Measurements from ENCODE around the gene CD200. TPM values are rescaled to one million over a fixed set of nuclear protein-coding genes. Genes with fewer than 3 reads are reported as not detected.

CD200 gene
- total RNA-seq, 1 experiment from 2014 or later = 46.8 TPM

- TF ChIP-seq, protein P1, sequence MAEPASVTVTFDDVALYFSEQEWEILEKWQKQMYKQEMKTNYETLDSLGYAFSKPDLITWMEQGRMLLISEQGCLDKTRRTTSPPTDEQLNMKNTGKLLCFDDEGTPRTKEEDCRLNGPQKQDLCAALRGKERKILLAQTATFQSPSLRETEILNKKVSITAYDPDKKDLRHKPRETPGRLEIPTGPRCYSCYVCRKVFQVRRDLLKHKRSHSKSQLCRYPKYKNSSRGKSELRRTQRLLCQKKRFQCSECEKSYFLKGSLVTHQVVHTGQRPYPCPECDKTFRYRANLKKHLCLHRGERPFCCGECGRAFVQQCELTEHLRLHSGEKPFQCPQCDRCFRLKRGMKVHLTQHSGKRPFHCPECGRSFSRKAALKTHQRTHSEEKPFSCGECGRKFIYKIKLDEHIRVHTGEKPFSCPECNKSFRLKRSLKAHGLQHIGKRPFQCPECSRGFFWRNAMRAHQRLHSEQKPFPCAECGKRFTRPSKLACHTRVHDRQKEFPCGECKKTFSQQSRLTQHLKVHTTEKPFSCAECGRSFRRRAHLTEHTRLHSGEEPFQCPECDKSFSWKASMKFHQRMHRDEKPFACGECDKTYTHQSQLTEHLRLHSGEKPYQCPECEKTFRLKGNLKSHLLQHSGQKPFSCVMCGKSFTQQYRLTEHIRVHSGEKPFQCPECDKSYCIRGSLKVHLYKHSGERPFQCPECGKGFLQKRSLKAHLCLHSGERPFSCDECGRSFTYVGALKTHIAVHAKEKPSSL (CRISPR knock-in tag; conservative IDR thresholded peaks at IDR 0.05) = no peak
- TF ChIP-seq GRHL2 (CRISPR knock-in tag; IDR thresholded peaks at IDR 0.05; ENCODE audit: insufficient replicate concordance, severe bottlenecking) = no peak
- no peak for TF ChIP-seq SP1 (CRISPR knock-in tag; conservative IDR thresholded peaks at IDR 0.05)
- TF ChIP-seq SOX15 (CRISPR knock-in tag; IDR thresholded peaks at IDR 0.05) = no peak
- TF ChIP-seq GTF2I (CRISPR knock-in tag; conservative IDR thresholded peaks at IDR 0.05) = no peak
- no peak for TF ChIP-seq MYBL2 (CRISPR knock-in tag; IDR thresholded peaks at IDR 0.05)
- TF ChIP-seq, protein P2, sequence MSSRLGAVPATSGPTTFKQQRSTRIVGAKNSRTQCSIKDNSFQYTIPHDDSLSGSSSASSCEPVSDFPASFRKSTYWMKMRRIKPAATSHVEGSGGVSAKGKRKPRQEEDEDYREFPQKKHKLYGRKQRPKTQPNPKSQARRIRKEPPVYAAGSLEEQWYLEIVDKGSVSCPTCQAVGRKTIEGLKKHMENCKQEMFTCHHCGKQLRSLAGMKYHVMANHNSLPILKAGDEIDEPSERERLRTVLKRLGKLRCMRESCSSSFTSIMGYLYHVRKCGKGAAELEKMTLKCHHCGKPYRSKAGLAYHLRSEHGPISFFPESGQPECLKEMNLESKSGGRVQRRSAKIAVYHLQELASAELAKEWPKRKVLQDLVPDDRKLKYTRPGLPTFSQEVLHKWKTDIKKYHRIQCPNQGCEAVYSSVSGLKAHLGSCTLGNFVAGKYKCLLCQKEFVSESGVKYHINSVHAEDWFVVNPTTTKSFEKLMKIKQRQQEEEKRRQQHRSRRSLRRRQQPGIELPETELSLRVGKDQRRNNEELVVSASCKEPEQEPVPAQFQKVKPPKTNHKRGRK (CRISPR knock-in tag; IDR thresholded peaks at IDR 0.05; ENCODE audit: borderline replicate concordance) = no peak
Observed at GRCh38 chr3:112373476-112373875, 40.5 kb downstream of the CD200 start (continued).

DNA sequence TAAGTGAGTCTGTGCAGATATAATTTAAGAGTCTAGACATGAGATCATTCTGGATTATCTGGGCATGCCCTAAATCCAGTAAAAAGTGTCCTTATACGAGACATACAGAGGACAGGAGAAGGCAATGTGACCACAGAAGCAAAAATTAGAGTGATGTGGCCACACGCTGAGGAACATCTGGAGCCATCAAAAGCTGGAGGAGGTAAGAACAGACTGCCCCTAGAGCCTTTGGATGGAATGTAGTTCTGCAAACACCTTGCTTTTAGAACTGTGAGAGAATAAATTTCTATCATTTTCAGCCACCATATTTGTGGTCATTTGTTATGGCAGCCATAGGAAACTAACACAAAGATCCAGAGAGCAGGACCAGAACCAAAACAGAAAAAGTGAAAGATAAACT is 41.0 kb downstream of the CD200 start:
- TF ChIP-seq ZNF121 (CRISPR knock-in tag; IDR thresholded peaks at IDR 0.05) (no peak), FOXK1 (CRISPR knock-in tag; IDR thresholded peaks at IDR 0.05) (no peak), ZNF219 (CRISPR knock-in tag; IDR thresholded peaks at IDR 0.05; ENCODE audit: borderline replicate concordance) (no peak), ZBTB43 (CRISPR knock-in tag; IDR thresholded peaks at IDR 0.05) (no peak), ZNF396 (CRISPR knock-in tag; IDR thresholded peaks at IDR 0.05; ENCODE audit: borderline replicate concordance) (no peak), GABPB1 (CRISPR knock-in tag; IDR thresholded peaks at IDR 0.05) (no peak), TCF7 (CRISPR knock-in tag; IDR thresholded peaks at IDR 0.05; ENCODE audit: low read depth) (no peak), ATF1 (CRISPR knock-in tag; IDR thresholded peaks at IDR 0.05) (no peak), AFF4 (CRISPR knock-in tag; IDR thresholded peaks at IDR 0.05; ENCODE audit: borderline replicate concordance) (no peak), OVOL2 (CRISPR knock-in tag; IDR thresholded peaks at IDR 0.05; ENCODE audit: borderline replicate concordance) (no peak)
- TF ChIP-seq, protein P3, sequence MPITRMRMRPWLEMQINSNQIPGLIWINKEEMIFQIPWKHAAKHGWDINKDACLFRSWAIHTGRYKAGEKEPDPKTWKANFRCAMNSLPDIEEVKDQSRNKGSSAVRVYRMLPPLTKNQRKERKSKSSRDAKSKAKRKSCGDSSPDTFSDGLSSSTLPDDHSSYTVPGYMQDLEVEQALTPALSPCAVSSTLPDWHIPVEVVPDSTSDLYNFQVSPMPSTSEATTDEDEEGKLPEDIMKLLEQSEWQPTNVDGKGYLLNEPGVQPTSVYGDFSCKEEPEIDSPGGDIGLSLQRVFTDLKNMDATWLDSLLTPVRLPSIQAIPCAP (CRISPR knock-in tag; IDR thresholded peaks at IDR 0.05) = no peak
- TF ChIP-seq, protein P4, sequence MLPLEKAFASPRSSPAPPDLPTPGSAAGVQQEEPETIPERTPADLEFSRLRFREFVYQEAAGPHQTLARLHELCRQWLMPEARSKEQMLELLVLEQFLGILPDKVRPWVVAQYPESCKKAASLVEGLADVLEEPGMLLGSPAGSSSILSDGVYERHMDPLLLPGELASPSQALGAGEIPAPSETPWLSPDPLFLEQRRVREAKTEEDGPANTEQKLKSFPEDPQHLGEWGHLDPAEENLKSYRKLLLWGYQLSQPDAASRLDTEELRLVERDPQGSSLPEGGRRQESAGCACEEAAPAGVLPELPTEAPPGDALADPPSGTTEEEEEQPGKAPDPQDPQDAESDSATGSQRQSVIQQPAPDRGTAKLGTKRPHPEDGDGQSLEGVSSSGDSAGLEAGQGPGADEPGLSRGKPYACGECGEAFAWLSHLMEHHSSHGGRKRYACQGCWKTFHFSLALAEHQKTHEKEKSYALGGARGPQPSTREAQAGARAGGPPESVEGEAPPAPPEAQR (CRISPR knock-in tag; IDR thresholded peaks at IDR 0.05) = no peak
- TF ChIP-seq, protein P5, sequence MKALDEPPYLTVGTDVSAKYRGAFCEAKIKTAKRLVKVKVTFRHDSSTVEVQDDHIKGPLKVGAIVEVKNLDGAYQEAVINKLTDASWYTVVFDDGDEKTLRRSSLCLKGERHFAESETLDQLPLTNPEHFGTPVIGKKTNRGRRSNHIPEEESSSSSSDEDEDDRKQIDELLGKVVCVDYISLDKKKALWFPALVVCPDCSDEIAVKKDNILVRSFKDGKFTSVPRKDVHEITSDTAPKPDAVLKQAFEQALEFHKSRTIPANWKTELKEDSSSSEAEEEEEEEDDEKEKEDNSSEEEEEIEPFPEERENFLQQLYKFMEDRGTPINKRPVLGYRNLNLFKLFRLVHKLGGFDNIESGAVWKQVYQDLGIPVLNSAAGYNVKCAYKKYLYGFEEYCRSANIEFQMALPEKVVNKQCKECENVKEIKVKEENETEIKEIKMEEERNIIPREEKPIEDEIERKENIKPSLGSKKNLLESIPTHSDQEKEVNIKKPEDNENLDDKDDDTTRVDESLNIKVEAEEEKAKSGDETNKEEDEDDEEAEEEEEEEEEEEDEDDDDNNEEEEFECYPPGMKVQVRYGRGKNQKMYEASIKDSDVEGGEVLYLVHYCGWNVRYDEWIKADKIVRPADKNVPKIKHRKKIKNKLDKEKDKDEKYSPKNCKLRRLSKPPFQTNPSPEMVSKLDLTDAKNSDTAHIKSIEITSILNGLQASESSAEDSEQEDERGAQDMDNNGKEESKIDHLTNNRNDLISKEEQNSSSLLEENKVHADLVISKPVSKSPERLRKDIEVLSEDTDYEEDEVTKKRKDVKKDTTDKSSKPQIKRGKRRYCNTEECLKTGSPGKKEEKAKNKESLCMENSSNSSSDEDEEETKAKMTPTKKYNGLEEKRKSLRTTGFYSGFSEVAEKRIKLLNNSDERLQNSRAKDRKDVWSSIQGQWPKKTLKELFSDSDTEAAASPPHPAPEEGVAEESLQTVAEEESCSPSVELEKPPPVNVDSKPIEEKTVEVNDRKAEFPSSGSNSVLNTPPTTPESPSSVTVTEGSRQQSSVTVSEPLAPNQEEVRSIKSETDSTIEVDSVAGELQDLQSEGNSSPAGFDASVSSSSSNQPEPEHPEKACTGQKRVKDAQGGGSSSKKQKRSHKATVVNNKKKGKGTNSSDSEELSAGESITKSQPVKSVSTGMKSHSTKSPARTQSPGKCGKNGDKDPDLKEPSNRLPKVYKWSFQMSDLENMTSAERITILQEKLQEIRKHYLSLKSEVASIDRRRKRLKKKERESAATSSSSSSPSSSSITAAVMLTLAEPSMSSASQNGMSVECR (CRISPR knock-in tag; IDR thresholded peaks at IDR 0.05; ENCODE audit: borderline replicate concordance) = no peak
- Mint-ChIP-seq H3K36me3 (no peaks in the 10 kb centered on the region), H3K4me3 (no peak overlapping the region), H3K4me1 (peaks cover 38% of the 10 kb centered on the region), H3K27me3 (ENCODE audit: low read depth) (no peaks in the 10 kb centered on the region), H3K9me3 (0 out of 2 replicates have a peak, but pooled peaks cover 5% of the 10 kb centered on the region), H3K27ac (no peak overlapping the region)
- DNase-seq (ENCODE audit: low spot score) = no peak
- no peak for ATAC-seq
- CTCF ChIA-PET = interaction anchor here (0.6 to 0.7 kb wide), 2 partner anchors 268 to 476 kb away, joined by 3 to 4 read pairs; no protein-coding TSS in a partner anchor
- POLR2A ChIA-PET = no interaction called here

Measured in WTC11 (cell line).